OCI-LY7 (cell line): ENCODE results near the gene ERVMER34-1.

Source experiments
- CTCF ChIP-seq: fragments of 200-600 bp; sonication (generic); conservative IDR thresholded peaks from 2 replicates; pipeline ENCODE4 v1.5.1; 2014; ENCODE audit warnings: mild to moderate bottlenecking, antibody characterized with exemption, low read length, moderate library complexity, mixed read lengths
- EZH2phosphoT487 ChIP-seq: fragments of 200-600 bp; sonication (generic); IDR thresholded peaks from 2 replicates; pipeline ENCODE4 v1.6.1; 2018; ENCODE audit warnings: low read depth, borderline replicate concordance, mild to moderate bottlenecking, mixed run types, antibody characterized with exemption, low read length, moderate library complexity, mixed read lengths

- TF ChIP-seq EZH2phosphoT487 (no peak), CTCF (no peak)
Measured at GRCh38 chr4:52789774-52790173, 38.5 kb upstream of the ERVMER34-1 start.
